IgD-negative memory B cell (primary cell): ENCODE data around the gene BCL6B. TPM values are rescaled to one million over a fixed set of nuclear protein-coding genes. Genes with fewer than 3 reads are reported as not detected.

ENCODE experiments used
- H3K27ac Mint-ChIP-seq, 3 donors: one replicate each; pipeline ENCODE4 v1.8.0; 2020 to 2022; ENCODE audit warnings: mild to moderate bottlenecking in 3 of 3, mixed read lengths in 3 of 3, moderate library complexity in 1 of 3
- H3K27me3 Mint-ChIP-seq: one replicate; pipeline ENCODE4 v1.8.0; 2021; ENCODE audit warnings: mixed read lengths
- H3K36me3 Mint-ChIP-seq: one replicate; pipeline ENCODE4 v1.8.0; 2020; ENCODE audit warnings: mild to moderate bottlenecking, mixed read lengths
- H3K4me1 Mint-ChIP-seq, 3 donors: one replicate each; pipeline ENCODE4 v1.8.0; 2020 to 2022; ENCODE audit warnings: mixed read lengths in 3 of 3, mild to moderate bottlenecking in 1 of 3
- H3K4me3 Mint-ChIP-seq, 4 donors: one replicate each; pipeline ENCODE4 v1.8.0; 2020 to 2022; ENCODE audit warnings: mild to moderate bottlenecking in 4 of 4, mixed read lengths in 4 of 4, moderate library complexity in 3 of 4
- H3K9me3 Mint-ChIP-seq, 3 donors: one replicate each; pipeline ENCODE4 v1.8.0; 2020 to 2021; ENCODE audit warnings: mixed read lengths in 3 of 3, mild to moderate bottlenecking in 1 of 3
- polyA plus RNA-seq: library from polyadenylated mRNA; unstranded; fragments of 300-500 nt; fragmentation: Illumina TruSeq; gene quantifications from one replicate; pipeline ENCODE4 v1.2.3, GENCODE V29; 2021

Gene BCL6B
- polyA plus RNA-seq, 1 donor from 2014 or later, result 0.33 TPM

- H3K27me3 Mint-ChIP-seq, result no peaks in the 10 kb centered on the region
- peaks cover 2% of the 10 kb centered on the region for H3K36me3 Mint-ChIP-seq
- no peaks in the 10 kb centered on the region for H3K9me3 Mint-ChIP-seq
- peak overlapping the region; percentile 43 to 96 (median 63) for H3K27ac Mint-ChIP-seq
- peaks cover 23 to 26% (median 26%) of the 10 kb centered on the region in 3 donors for H3K4me1 Mint-ChIP-seq
- H3K4me3 Mint-ChIP-seq, result peak overlapping the region in 3 of 4 donors; percentile 58 to 91 (median 65)
Measured at GRCh38 chr17:7016886-7017826, 5.7 kb upstream of the BCL6B start.

GRCh38 chr17:7017827-7018200, 5.0 kb upstream of the BCL6B start:
- H3K27me3 Mint-ChIP-seq, result no peaks in the 10 kb centered on the region
- peak overlapping the region in 1 of 3 donors; percentile 96 for H3K27ac Mint-ChIP-seq
- H3K4me1 Mint-ChIP-seq, result peaks cover 23 to 31% (median 30%) of the 10 kb centered on the region in 3 donors
- H3K9me3 Mint-ChIP-seq, result no peaks in the 10 kb centered on the region
- peaks cover 2% of the 10 kb centered on the region for H3K36me3 Mint-ChIP-seq
- peak overlapping the region in 2 of 4 donors; percentile 65 to 91 for H3K4me3 Mint-ChIP-seq

- no peaks in the 10 kb centered on the region for H3K27me3 Mint-ChIP-seq
- H3K27ac Mint-ChIP-seq, result peak overlapping the region in 2 of 3 donors; percentile 25 to 96
- peak overlapping the region in 1 of 4 donors; percentile 91 for H3K4me3 Mint-ChIP-seq
- H3K9me3 Mint-ChIP-seq, result no peaks in the 10 kb centered on the region
- H3K36me3 Mint-ChIP-seq, result peaks cover 2% of the 10 kb centered on the region
- peaks cover 25 to 34% (median 33%) of the 10 kb centered on the region in 3 donors for H3K4me1 Mint-ChIP-seq
Measured at GRCh38 chr17:7018331-7018964, 4.4 kb upstream of the BCL6B start.

- Mint-ChIP-seq H3K36me3 (peaks cover 2% of the 10 kb centered on the region), H3K9me3 (no peaks in the 10 kb centered on the region), H3K4me1 (peaks cover 28 to 34% (median 33%) of the 10 kb centered on the region in 3 donors), H3K27me3 (no peaks in the 10 kb centered on the region), H3K4me3 (no peak overlapping the region), H3K27ac (peak overlapping the region in 1 of 3 donors; percentile 25)
Measured at GRCh38 chr17:7019367-7019766, 3.5 kb upstream of the BCL6B start.

- no peaks in the 10 kb centered on the region for H3K9me3 Mint-ChIP-seq
- H3K4me3 Mint-ChIP-seq, result peak overlapping the region in 1 of 4 donors; percentile 66
- no peaks in the 10 kb centered on the region for H3K27me3 Mint-ChIP-seq
- peaks cover 2% of the 10 kb centered on the region for H3K36me3 Mint-ChIP-seq
- H3K27ac Mint-ChIP-seq, result peak overlapping the region in 1 of 3 donors; percentile 91
- H3K4me1 Mint-ChIP-seq, result peaks cover 28 to 34% (median 33%) of the 10 kb centered on the region in 3 donors
Measured at GRCh38 chr17:7019839-7020519, 2.9 kb upstream of the BCL6B start.

GRCh38 chr17:7020894-7021664, 1.8 kb upstream of the BCL6B start:
- peaks cover 22 to 23% (median 23%) of the 10 kb centered on the region in 3 donors for H3K4me1 Mint-ChIP-seq
- H3K4me3 Mint-ChIP-seq, result peak overlapping the region in 2 of 4 donors; percentile 44 to 66
- H3K27ac Mint-ChIP-seq, result peak overlapping the region; percentile 63 to 91 (median 86)
- H3K27me3 Mint-ChIP-seq, result no peaks in the 10 kb centered on the region
- no peaks in the 10 kb centered on the region for H3K9me3 Mint-ChIP-seq
- peaks cover 2% of the 10 kb centered on the region for H3K36me3 Mint-ChIP-seq

GRCh38 chr17:7021993-7022778, 664 bp upstream of the BCL6B start:
- Mint-ChIP-seq H3K9me3 (no peaks in the 10 kb centered on the region), H3K4me3 (peak overlapping the region; percentile 66 to 86 (median 77)), H3K27ac (peak overlapping the region; percentile 71 to 95 (median 91)), H3K27me3 (no peaks in the 10 kb centered on the region), H3K4me1 (peaks cover 21 to 22% (median 22%) of the 10 kb centered on the region in 3 donors), H3K36me3 (peaks cover 2% of the 10 kb centered on the region)

GRCh38 chr17:7023576-7024401, 939 bp downstream of the BCL6B start:
- Mint-ChIP-seq H3K27me3 (no peaks in the 10 kb centered on the region), H3K27ac (peak overlapping the region; percentile 91 to 95 (median 95)), H3K4me3 (peak overlapping the region; percentile 66 to 90 (median 78)), H3K36me3 (no peaks in the 10 kb centered on the region), H3K9me3 (no peaks in the 10 kb centered on the region), H3K4me1 (peaks cover 19 to 23% (median 21%) of the 10 kb centered on the region in 3 donors)

- Mint-ChIP-seq H3K4me1 (peaks cover 22 to 29% (median 26%) of the 10 kb centered on the region in 3 donors), H3K4me3 (peak overlapping the region in 1 of 4 donors; percentile 66), H3K27ac (peak overlapping the region in 2 of 3 donors; percentile 59 to 91), H3K36me3 (no peaks in the 10 kb centered on the region), H3K27me3 (no peaks in the 10 kb centered on the region), H3K9me3 (no peaks in the 10 kb centered on the region)
Measured at GRCh38 chr17:7024402-7024785, 1.5 kb downstream of the BCL6B start.

- Mint-ChIP-seq H3K27ac (peak overlapping the region in 2 of 3 donors; percentile 23 to 62), H3K27me3 (no peaks in the 10 kb centered on the region), H3K4me1 (peaks cover 29 to 35% (median 34%) of the 10 kb centered on the region in 3 donors), H3K4me3 (peak overlapping the region in 1 of 4 donors; percentile 38), H3K36me3 (no peaks in the 10 kb centered on the region), H3K9me3 (no peaks in the 10 kb centered on the region)
Measured at GRCh38 chr17:7025245-7025644, 2.4 kb downstream of the BCL6B start.

- H3K27me3 Mint-ChIP-seq, result no peaks in the 10 kb centered on the region
- peaks cover 21 to 31% (median 30%) of the 10 kb centered on the region in 3 donors for H3K4me1 Mint-ChIP-seq
- peak overlapping the region in 1 of 4 donors; percentile 41 for H3K4me3 Mint-ChIP-seq
- H3K9me3 Mint-ChIP-seq, result no peaks in the 10 kb centered on the region
- no peaks in the 10 kb centered on the region for H3K36me3 Mint-ChIP-seq
- H3K27ac Mint-ChIP-seq, result peak overlapping the region in 1 of 3 donors; percentile 62
Measured at GRCh38 chr17:7026471-7027115, 3.7 kb downstream of the BCL6B start.

GRCh38 chr17:7027335-7027734, 4.5 kb downstream of the BCL6B start:
- no peak overlapping the region for H3K4me3 Mint-ChIP-seq
- H3K36me3 Mint-ChIP-seq, result peaks cover under 1% of the 10 kb centered on the region
- H3K9me3 Mint-ChIP-seq, result no peaks in the 10 kb centered on the region
- H3K27ac Mint-ChIP-seq, result no peak overlapping the region
- peaks cover 20 to 29% (median 25%) of the 10 kb centered on the region in 3 donors for H3K4me1 Mint-ChIP-seq
- no peaks in the 10 kb centered on the region for H3K27me3 Mint-ChIP-seq
